GM19043 (cell line): Measurements from ENCODE around the gene ANKRD33.

Source experiments
- ATAC-seq: cut with Tn5 transposase; IDR thresholded peaks from one replicate; pipeline ENCODE4 v1.9.1; 2021; ENCODE audit warnings: low read depth; ENCODE audit not compliant: unreplicated experiment

The ANKRD33 gene

DNA sequence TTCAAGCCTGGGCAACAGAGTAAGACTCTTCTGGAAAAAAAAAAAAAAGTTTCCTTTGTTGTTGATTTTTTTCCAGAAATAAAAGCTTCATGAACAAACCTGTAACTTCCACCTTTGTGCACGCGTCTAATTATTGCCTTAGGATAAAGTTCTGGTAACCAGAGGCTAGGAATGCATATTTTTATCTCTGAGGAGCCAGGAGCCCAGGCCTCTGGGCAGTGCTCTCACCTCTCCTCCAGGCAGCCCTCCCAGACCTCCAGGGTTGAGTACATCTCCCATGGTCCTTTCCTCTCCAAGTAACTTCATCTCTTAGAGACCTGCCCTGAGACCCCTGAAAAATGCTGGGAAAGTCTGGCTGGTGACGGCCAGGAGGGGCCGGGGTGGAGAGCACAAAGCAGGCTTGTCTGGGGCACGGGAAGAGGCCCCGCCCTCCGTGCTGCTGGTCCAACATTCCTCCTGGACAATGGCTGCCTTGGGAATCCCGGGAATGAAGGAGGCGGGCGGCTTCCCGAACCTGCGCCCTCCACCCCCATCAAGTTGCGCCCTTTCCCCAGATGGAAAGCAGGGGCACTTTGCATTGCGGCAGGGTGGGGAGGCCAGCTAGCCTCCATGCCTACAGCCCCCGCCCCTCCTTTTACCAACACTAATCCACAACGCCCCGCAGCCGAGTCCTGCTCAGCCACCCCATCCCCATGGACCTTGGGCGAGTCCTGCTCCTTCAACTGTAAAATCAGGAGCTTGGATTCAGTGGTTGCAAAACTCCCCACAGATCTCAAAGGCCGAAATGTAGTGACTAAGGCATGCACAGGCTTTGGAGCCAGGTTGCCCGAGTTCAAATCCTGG lies 32.1 kb upstream of the ANKRD33 start:
- no peak for ATAC-seq

DNA sequence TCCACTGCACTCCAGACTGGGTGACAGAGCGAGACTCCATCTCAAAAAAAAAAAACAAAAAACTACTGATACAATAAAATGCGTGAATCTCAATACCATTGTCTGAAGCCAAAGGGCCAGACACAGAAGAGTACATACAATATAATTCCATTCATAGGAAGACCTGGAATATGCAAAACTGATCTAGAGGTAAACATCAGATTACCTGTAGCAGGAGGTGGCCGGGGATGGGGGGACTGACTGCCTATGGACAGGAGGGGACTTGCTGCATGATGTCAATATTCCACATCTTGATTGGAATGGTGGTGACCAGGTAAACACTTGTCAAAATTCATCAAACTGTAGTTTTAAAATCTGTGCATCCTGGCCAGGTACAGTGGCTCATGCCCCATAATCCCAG lies 26.9 kb upstream of the ANKRD33 start:
- ATAC-seq: no peak

- ATAC-seq: no peak
Observed at GRCh38 chr12:51862947-51863346, 25.0 kb upstream of the ANKRD33 start.

DNA sequence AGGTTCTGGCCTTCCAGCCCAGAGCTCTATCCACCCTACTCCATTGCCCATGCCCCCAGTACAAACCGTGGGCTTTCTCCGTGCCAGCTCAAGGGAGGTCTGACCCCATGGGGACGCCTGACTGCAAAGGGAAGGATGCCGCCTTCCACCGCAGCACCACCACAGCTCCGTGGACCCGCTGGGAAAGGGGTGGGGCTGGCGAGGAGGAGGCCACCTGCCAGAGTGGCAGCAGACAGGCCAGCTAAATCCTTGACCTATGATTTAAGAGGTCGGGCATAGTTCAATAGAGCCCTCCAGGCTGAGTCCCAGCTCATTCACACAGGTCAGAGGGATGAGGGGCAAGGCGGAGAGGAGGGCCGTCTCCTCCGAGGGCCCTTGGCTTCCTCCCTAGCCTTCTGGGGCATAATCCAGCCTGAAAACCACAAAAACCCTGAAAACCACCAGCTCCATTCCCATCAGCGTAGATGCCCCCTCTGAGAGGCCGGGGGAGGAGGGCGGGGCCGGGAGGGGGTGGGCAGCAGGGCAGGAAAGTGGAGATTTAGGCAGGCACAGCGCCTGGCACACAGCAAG lies 24.5 kb upstream of the ANKRD33 start:
- no peak for ATAC-seq

DNA sequence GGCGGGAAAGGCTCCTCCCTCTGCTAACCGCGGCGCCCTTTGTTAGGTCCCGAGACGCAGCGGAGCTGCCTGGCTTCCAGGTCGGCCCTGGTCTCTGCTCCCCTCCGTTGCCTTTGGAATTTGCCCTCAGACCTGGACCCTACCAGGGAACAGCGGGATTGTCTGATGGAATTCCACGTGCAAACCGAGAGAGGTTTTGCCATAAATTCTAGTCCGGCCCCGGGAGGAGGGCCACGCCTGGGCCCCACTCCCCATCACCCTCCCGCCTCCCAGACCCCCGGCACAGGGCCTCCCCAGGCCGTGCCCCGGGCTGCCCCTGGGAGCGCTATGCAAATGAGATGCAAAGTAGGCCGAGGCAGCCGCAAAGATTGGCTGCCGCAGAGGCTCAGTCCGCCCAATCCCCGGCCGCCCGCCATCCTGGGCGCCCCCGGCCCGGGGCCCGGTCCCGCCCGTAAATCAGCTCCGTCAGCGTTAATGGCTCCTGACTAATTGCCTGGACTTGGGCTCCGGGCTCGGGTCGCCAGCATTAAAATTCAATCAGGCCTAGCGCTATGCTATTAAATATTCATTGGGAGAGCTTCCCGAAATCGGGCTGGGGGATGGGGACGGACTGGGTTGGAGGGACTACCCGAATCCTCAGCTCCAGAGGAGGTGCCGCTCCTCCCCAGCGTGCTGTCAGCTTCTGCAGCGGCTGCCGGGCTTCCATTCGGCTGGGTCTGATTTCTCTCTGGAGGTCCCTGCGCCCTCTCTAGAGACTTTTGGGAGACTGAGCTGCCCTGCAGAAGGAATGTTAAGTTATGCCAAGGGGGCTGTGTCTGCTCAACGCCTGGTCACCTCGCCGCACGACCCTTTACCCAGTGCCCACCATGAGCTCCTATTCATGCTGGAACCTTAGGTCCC lies 23.7 kb upstream of the ANKRD33 start:
- ATAC-seq: no peak

DNA sequence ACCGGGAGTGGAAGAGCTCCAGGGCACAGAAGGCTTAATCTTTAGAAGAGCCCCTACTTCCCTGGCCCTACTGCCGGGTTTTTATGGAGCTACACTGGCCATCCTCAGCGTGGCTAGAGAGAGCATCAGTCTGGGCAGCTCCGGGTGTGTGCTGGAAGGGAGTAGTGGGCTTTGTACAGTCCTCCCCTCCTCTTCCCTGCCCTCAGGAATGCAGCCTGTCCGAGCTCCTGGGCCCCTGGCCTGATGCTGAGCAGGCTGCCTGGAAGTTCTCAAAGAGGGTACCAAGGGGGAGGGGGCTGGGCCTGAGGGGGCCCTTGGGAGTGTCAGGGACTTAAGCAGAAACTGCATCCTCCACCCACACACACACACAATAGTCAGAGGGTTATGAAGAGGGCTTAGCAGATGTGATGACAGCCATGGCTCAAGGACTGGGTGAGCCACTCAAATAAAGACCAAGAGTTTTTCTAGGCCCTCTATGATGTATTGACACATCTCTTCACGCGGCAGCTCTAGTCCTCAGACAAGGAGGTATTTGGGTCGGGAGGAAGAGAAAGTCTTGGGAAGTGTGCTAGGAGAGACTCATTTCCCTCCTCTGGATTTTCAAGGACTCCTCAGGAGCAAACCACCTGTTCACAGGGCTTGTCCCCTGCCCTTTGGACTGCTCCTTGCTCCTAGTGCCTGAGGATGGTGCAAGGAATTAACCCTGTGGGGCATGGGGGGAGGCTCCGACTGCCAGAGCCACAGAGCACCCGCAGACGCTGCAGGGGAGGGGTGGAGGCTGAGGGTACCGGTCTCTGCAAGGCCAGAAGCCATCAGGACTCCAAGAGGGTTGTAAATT lies 22.9 kb upstream of the ANKRD33 start:
- no peak for ATAC-seq

GRCh38 chr12:51865757-51866270 lies 22.1 kb upstream of the ANKRD33 start:
- ATAC-seq: no peak

GRCh38 chr12:51866324-51866723 lies 21.6 kb upstream of the ANKRD33 start:
- ATAC-seq: no peak

DNA sequence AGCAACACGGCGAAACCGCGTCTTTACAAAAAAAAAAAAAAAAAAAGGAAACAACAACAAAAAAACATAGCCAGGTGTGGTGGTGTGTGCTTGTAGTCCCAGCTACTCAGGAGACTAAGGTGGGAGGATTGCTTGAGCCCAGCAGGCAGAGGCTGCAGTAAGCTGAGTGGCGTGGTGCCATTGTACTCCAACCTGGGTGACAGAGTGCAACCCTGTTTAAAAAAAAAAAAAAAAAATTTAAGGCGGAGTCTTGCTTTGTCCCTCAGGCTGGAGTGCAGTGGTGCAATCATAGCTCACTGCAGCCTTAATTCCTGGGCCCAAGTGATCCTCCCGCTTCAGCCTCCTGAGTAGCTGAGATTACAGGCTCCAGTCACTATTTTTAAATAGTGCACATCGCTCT lies 21.1 kb upstream of the ANKRD33 start:
- no peak for ATAC-seq

DNA sequence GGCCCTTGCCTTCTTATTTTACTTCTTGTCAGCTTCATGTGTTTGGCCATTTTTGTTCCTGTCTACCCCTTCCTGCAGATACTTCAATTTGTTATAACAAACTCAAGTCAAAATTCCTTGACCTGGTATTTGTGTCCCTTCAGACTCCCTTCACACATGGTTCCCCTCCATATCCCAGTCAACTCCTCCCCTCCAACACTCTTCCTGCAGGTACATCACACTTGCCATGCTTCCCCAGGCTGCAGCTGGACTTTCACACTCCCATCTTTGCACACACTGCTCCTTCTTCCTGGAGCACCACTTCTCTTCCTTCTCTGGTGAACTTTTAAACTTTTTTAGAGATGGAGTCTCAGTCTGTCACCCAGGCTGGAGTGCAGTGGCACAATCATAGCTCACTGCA lies 20.5 kb upstream of the ANKRD33 start:
- no peak for ATAC-seq

DNA sequence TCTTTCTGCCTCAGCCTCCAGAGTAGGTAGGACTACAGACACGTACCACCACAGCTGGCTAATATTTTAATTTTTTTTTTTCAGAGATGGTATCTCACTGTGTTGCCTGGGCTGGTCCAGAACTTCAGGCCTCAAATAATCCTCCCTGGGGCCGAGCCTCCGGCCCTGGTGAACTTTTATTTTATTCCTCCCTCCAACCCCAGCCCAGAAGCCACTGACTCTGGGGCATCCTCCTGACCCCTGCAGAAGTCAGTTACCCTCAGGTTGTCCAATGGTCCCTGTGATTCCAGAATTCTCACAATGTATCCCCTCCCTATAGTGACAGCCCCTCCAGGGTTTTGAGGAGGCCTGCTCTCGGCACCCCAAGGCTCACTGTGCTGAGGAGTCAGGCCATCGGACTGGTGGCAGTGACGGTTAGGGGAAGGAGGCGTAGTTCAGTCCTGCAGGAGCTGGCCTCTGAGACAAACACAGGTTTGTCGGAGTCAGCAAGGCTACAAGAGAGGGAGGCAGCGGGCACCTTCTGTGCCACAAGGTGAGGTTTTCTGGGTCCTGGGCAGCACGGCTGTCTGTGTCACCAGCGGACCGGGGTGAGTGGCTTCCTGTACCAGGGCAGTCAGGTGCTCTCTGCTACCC lies 20.0 kb upstream of the ANKRD33 start:
- no peak for ATAC-seq

DNA sequence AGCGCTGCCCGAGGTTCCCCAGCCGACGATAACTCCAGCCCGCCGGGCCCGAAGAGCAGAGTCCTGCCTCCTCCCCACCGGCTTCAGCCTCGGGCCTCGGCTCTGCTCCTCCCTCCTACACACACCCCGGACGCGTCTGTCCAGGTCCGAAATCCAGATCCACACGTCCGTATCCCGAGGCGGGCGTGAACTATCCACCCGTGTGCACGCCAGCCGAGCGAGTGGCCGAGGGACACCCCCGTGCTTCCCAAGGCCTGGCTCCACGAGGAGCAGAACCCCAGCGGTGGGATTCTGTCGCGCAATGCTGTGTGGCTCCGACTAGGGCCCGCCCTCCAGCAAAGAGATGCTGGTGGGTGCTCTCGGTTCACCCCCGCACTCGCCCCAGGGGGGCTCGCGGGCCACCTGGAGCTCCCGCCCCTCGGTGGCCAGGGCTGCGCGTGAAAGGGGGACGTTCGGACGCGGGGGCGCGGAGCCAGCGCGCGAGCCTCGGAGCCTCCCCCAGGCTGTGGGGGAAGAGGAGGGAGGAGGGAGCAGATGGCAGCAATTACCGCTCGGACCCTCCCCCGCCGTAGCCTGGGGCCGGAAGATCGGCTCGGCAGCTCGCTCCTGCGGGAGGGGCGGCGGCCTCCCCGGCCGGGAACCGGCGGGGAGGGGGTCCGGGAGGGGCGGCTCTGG lies 18.9 kb upstream of the ANKRD33 start:
- no peak for ATAC-seq

- no peak for ATAC-seq
Observed at GRCh38 chr12:51869496-51869865, 18.4 kb upstream of the ANKRD33 start.

DNA sequence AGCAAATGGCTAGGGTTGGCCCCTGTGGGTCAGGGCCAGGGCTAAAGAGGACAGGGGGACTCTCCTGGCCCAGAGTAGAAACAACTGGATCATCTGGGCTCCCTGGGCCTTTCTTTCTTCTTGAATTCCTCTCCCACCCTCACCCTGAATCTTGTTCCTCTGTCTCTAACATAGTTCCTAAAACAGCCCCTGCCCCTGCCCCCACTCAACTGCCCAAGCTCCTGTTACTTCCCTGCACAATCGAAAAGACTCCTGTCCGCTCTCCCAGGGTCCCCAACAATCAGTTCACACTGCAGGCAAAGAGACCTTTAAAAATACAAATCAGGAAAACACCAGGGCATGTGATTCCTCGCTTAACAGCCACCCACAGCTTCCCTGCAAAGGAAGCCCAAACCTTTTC lies 18.0 kb upstream of the ANKRD33 start:
- ATAC-seq: no peak

GRCh38 chr12:51870504-51870903 lies 17.4 kb upstream of the ANKRD33 start:
- no peak for ATAC-seq

DNA sequence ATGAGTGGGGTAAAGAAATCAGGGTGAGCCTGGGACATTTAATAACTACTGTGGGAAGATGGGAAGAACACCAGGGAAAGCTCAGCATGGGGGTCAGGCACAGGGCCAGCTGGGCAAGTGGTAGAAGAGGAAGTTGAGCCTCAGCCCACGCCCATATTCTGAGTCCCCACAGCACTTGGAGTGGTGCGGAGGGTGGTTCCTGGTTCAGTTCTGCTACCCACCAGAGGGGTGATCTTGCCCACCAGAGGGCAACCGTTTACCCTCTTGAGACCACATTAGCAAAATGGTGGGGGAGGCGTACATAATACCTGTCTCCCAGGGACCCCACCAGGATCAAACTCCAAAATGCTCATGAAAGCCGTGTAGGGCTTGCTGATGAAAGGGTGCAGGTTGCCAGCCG lies 16.8 kb upstream of the ANKRD33 start:
- ATAC-seq: no peak

DNA sequence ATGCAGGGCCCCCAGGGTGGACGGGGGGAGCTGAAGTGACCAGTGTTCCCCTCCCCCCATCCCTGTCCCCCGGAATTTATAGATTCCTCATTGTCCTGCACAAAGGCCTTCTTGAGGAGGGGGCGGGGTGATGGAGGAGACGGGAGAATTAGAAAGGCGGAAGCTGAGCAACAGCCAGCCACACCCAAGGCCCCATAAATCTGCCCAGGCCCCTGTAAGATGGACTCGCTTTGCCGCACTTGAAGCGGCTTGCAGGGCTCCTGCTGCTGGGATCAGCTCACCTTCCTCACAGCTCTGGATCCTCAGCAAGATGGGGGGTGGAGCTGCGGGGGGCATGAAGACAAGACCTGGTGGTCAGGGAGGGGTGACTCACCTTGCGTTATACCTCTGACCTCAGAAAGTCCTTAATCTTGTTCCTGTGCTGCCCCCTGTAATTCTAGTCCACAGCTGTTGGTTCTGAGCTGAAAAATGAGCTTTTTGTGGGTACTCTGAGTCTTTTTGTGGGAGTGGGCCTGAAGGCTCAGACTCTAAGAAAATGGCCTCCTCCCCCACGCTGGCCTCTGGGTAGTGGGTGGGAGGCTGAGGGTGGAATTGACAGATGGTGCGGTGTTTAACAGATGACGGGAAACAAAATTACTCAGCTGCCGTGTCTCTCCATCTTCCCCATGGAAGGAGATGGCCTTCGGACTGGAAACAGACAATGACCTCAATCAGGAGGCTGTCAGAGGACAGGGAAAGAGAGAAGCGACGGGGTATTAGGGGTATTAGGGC lies 15.8 kb upstream of the ANKRD33 start:
- no peak for ATAC-seq

DNA sequence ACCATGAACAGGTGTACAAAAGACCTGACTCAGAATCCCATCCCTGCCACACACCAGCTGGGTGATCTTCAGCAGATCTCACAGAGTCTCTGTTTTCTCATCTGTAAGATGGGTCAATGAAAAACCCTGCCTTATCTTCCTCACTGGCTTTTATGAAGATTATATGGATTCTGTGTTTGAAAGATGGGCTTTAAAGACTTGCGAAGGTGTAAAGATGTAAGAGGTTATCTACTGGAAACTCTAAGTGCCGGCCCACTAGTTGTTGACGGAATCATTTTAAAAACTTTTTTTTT lies 15.3 kb upstream of the ANKRD33 start:
- no peak for ATAC-seq
